ENCODE data around the gene UACA. TPM values are rescaled to one million over a fixed set of nuclear protein-coding genes. Genes with fewer than 3 reads are reported as not detected.

The UACA gene
- total and polyA plus RNA-seq, 9 of the 15 experiments (the other 6 are each of a cell fraction or from before 2014, with no cell fraction given), result 0.06 to 0.33 (median 0.15) TPM; not detected in 5

DNA sequence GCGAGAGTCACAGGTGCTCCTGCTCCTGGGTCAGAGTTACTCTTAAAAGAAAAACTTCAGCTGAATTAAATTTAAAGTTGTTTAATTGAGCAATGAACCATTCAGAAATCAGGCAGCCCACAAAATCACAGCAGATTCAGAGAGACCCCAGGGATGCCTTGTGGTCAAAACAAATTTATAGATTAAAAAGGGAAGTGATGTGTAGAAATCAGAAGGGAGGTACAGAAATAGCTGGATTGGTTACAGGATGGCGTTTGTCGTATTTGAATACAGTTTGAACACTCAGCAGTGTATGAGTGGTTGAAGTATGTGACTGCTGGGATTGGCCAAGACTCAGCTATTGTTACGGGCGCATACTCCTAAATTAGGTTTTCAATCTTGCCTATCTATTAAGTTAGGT lies 58.6 kb downstream of the UACA start (continued):
- TF ChIP-seq MGA (IDR thresholded peaks at IDR 0.05), result no peak
- TF ChIP-seq, protein P1, sequence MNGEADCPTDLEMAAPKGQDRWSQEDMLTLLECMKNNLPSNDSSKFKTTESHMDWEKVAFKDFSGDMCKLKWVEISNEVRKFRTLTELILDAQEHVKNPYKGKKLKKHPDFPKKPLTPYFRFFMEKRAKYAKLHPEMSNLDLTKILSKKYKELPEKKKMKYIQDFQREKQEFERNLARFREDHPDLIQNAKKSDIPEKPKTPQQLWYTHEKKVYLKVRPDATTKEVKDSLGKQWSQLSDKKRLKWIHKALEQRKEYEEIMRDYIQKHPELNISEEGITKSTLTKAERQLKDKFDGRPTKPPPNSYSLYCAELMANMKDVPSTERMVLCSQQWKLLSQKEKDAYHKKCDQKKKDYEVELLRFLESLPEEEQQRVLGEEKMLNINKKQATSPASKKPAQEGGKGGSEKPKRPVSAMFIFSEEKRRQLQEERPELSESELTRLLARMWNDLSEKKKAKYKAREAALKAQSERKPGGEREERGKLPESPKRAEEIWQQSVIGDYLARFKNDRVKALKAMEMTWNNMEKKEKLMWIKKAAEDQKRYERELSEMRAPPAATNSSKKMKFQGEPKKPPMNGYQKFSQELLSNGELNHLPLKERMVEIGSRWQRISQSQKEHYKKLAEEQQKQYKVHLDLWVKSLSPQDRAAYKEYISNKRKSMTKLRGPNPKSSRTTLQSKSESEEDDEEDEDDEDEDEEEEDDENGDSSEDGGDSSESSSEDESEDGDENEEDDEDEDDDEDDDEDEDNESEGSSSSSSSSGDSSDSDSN (IDR thresholded peaks at IDR 0.05; ENCODE audit: borderline replicate concordance in 1 of 2, low read depth in 2 of 2, low read length in 2 of 2), result no peak

Measured in K562 (cell line).